Measurements from ENCODE around the gene GJC2. TPM values are rescaled to one million over a fixed set of nuclear protein-coding genes. Genes with fewer than 3 reads are reported as not detected.
A peak's percentile ranks its signal among the peaks of the same experiment; 100 is the strongest.

The GJC2 gene
- total RNA-seq, 1 donor from 2014 or later, result 1.1 TPM

DNA sequence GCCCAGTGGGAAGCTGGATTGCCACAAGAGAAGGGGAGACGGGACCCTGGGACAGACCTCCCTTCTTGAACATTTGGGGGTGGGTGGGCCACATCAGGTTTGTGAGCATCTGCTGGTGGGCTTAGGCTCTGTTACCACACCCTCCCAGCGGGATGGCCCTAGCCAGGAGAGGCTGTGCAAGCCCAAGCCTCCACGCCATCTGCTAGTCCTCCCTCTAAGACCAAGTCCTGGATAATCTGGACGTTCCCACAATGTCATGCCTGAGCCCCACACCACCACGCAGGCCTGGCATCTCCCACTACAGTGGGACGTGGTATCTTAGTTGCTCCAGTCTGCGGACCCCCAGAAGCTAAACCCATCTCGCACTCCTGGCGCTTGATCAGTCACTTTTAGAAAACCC, 12.1 kb downstream of the GJC2 start:
- TF ChIP-seq EZH2 (IDR thresholded peaks at IDR 0.05; ENCODE audit: insufficient read depth, low read length), result no peak
- TF ChIP-seq, protein P1, sequence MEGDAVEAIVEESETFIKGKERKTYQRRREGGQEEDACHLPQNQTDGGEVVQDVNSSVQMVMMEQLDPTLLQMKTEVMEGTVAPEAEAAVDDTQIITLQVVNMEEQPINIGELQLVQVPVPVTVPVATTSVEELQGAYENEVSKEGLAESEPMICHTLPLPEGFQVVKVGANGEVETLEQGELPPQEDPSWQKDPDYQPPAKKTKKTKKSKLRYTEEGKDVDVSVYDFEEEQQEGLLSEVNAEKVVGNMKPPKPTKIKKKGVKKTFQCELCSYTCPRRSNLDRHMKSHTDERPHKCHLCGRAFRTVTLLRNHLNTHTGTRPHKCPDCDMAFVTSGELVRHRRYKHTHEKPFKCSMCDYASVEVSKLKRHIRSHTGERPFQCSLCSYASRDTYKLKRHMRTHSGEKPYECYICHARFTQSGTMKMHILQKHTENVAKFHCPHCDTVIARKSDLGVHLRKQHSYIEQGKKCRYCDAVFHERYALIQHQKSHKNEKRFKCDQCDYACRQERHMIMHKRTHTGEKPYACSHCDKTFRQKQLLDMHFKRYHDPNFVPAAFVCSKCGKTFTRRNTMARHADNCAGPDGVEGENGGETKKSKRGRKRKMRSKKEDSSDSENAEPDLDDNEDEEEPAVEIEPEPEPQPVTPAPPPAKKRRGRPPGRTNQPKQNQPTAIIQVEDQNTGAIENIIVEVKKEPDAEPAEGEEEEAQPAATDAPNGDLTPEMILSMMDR (IDR thresholded peaks at IDR 0.05; ENCODE audit: insufficient read depth, low read depth, low read length), result no peak
- H3K27ac ChIP-seq (ENCODE audit: low read depth, low read length), result no peak overlapping the region
- H3K4me3 Mint-ChIP-seq (ENCODE audit: unreplicated experiment), result no peak overlapping the region

DNA sequence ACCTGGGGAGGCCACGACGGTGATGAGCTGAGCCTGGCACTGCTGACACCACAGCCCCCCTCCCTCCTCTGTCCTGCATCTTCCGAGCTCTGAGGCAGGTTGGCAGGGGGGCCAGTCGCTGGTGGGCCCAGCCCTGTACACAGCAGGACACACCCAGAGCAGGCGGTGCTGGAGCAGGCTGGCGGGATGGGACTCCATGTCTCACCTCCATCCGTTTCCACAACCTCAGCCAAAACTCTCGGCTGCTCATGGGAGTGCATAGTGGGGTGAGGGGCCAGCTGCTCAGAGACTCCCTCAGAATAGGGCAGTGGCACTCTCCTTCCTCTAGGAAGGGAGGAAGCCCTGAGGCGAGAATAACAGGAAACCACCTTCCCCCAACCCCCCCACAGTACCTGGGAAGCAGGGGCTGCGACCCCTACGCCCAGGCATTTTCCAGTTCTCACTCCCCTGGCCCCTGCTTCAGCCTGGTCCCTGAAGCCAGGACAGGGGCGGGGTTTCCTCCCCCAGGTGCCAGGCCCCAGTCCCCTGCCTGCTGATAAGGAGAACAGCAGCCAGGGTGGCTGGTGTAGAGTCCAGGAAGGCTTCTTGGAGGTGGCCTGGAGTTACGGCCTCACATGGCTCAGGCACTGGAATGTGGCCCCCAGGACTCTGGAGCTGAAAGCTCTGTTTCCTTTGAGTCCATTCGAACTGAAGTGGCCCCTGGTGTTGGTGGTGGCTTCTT, 12.7 kb downstream of the GJC2 start:
- peak overlapping the region; percentile 57 for H3K4me2 ChIP-seq (ENCODE audit: low read length)
- H3K36me3 Mint-ChIP-seq (ENCODE audit: low read depth, unreplicated experiment), result peaks cover 2% of the 10 kb centered on the region
- H3K9me3 Mint-ChIP-seq (ENCODE audit: unreplicated experiment), result peaks cover 2% of the 10 kb centered on the region
- no peak overlapping the region for H3K4me3 Mint-ChIP-seq (ENCODE audit: unreplicated experiment)
- no peak overlapping the region for H3K4me3 ChIP-seq (ENCODE audit: insufficient read depth, low read depth, low read length)
- H3K27me3 Mint-ChIP-seq (ENCODE audit: low read depth, unreplicated experiment), result peaks cover 3% of the 10 kb centered on the region
- H3K4me1 Mint-ChIP-seq (ENCODE audit: low read depth, unreplicated experiment), result peaks cover 5% of the 10 kb centered on the region
- H3K9ac ChIP-seq (ENCODE audit: low read length), result peak overlapping the region; percentile 58
- H4K20me1 ChIP-seq (ENCODE audit: insufficient read depth, low read length), result no peaks in the 10 kb centered on the region
- no peak for FAIRE-seq
- peaks cover 7% of the 10 kb centered on the region for H3K27me3 ChIP-seq (ENCODE audit: insufficient read depth, low read length)
- DNase-seq (ENCODE audit: low read depth), result peak; percentile 16
- no peak overlapping the region for H3K27ac Mint-ChIP-seq (ENCODE audit: unreplicated experiment)
- H3K79me2 ChIP-seq (ENCODE audit: insufficient read depth, low read length), result peaks cover 10% of the 10 kb centered on the region
- H3K36me3 ChIP-seq (ENCODE audit: insufficient read depth, low read length), result no peaks in the 10 kb centered on the region
- TF ChIP-seq, protein P1 (IDR thresholded peaks at IDR 0.05; ENCODE audit: insufficient read depth, low read depth, low read length), result no peak
- TF ChIP-seq EZH2 (IDR thresholded peaks at IDR 0.05; ENCODE audit: insufficient read depth, low read length), result no peak
- H3K4me1 ChIP-seq (ENCODE audit: insufficient read depth, low read length), result peaks cover 28% of the 10 kb centered on the region
- peak overlapping the region; percentile 63 for H3K27ac ChIP-seq (ENCODE audit: low read depth, low read length)
- peak overlapping the region; percentile 26 for H2AFZ ChIP-seq (ENCODE audit: low read depth, low read length)
- H3K9me3 ChIP-seq (ENCODE audit: insufficient read depth, low read depth, low read length), result peaks cover 3% of the 10 kb centered on the region

More for the DNA sequence above, 12.1 kb downstream of the GJC2 start:
- no peak overlapping the region for H2AFZ ChIP-seq (ENCODE audit: low read depth, low read length)
- H3K4me3 ChIP-seq (ENCODE audit: insufficient read depth, low read depth, low read length), result no peak overlapping the region
- H3K9me3 ChIP-seq (ENCODE audit: insufficient read depth, low read depth, low read length), result peaks cover 3% of the 10 kb centered on the region
- H3K27me3 Mint-ChIP-seq (ENCODE audit: low read depth, unreplicated experiment), result peaks cover 3% of the 10 kb centered on the region
- peaks cover 7% of the 10 kb centered on the region for H3K27me3 ChIP-seq (ENCODE audit: insufficient read depth, low read length)
- no peaks in the 10 kb centered on the region for H4K20me1 ChIP-seq (ENCODE audit: insufficient read depth, low read length)
- H3K79me2 ChIP-seq (ENCODE audit: insufficient read depth, low read length), result peaks cover 7% of the 10 kb centered on the region
- H3K4me1 Mint-ChIP-seq (ENCODE audit: low read depth, unreplicated experiment), result peaks cover 4% of the 10 kb centered on the region
- no peak overlapping the region for H3K27ac Mint-ChIP-seq (ENCODE audit: unreplicated experiment)
- H3K4me1 ChIP-seq (ENCODE audit: insufficient read depth, low read length), result peaks cover 27% of the 10 kb centered on the region
- H3K36me3 Mint-ChIP-seq (ENCODE audit: low read depth, unreplicated experiment), result peaks cover 2% of the 10 kb centered on the region
- H3K9me3 Mint-ChIP-seq (ENCODE audit: unreplicated experiment), result peaks cover 1% of the 10 kb centered on the region
- DNase-seq (ENCODE audit: low read depth), result no peak
- no peaks in the 10 kb centered on the region for H3K36me3 ChIP-seq (ENCODE audit: insufficient read depth, low read length)
- peak overlapping the region; percentile 58 for H3K9ac ChIP-seq (ENCODE audit: low read length)
- no peak for FAIRE-seq
- no peak overlapping the region for H3K4me2 ChIP-seq (ENCODE audit: low read length)
